ENCODE results near the gene CPT2. TPM values are rescaled to one million over a fixed set of nuclear protein-coding genes. Genes with fewer than 3 reads are reported as not detected.

Gene CPT2
- total RNA-seq, 2 experiments from 2014 or later = 13.9 to 14.9 TPM

- peaks cover 25% of the 10 kb centered on the region for H3K9me3 Mint-ChIP-seq
- H3K27ac Mint-ChIP-seq = no peak overlapping the region
- POLR2A ChIA-PET = no interaction called here
- peaks cover 79% of the 10 kb centered on the region for H3K36me3 Mint-ChIP-seq (ENCODE audit: low read depth)
- no peaks in the 10 kb centered on the region for H3K27me3 Mint-ChIP-seq
- DNase-seq = no peak
- CTCF ChIA-PET = no interaction called here
- H3K4me3 Mint-ChIP-seq = no peak overlapping the region
- H3K4me1 Mint-ChIP-seq = no peaks in the 10 kb centered on the region
Measured at GRCh38 chr1:53206735-53207379, 10.2 kb downstream of the CPT2 start.

GRCh38 chr1:53207726-53208125, 11.1 kb downstream of the CPT2 start:
- H3K27ac Mint-ChIP-seq = no peak overlapping the region
- peaks cover 83% of the 10 kb centered on the region for H3K36me3 Mint-ChIP-seq (ENCODE audit: low read depth)
- DNase-seq = no peak
- H3K27me3 Mint-ChIP-seq = no peaks in the 10 kb centered on the region
- ChIA-PET POLR2A (interaction anchor here (0.7 to 1.1 kb wide), 2 partner anchors 10 to 12 kb away, joined by 3 read pairs; no protein-coding TSS in a partner anchor), CTCF (no interaction called here)
- H3K9me3 Mint-ChIP-seq = peaks cover 25% of the 10 kb centered on the region
- no peak overlapping the region for H3K4me3 Mint-ChIP-seq
- no peaks in the 10 kb centered on the region for H3K4me1 Mint-ChIP-seq

- Mint-ChIP-seq H3K27ac (no peak overlapping the region), H3K9me3 (peaks cover 13% of the 10 kb centered on the region)
- CTCF ChIA-PET = no interaction called here
Measured at GRCh38 chr1:53210352-53210751, 13.7 kb downstream of the CPT2 start.

GRCh38 chr1:53210954-53211353, 14.3 kb downstream of the CPT2 start:
- Mint-ChIP-seq H3K27ac (no peak overlapping the region), H3K36me3 (ENCODE audit: low read depth) (peaks cover 67% of the 10 kb centered on the region), H3K27me3 (no peaks in the 10 kb centered on the region), H3K4me1 (no peaks in the 10 kb centered on the region), H3K9me3 (peaks cover 12% of the 10 kb centered on the region), H3K4me3 (no peak overlapping the region)
- ChIA-PET POLR2A (interaction anchor here (1.3 kb wide), 1 partner anchor 12 kb away, joined by 3 read pairs; no protein-coding TSS in a partner anchor), CTCF (no interaction called here)
- DNase-seq = no peak

More at GRCh38 chr1:53210352-53210751, 13.7 kb downstream of the CPT2 start:
- DNase-seq = no peak
- no peaks in the 10 kb centered on the region for H3K27me3 Mint-ChIP-seq
- H3K4me1 Mint-ChIP-seq = no peaks in the 10 kb centered on the region
- peaks cover 71% of the 10 kb centered on the region for H3K36me3 Mint-ChIP-seq (ENCODE audit: low read depth)
- POLR2A ChIA-PET = interaction anchor here (1.3 kb wide), 1 partner anchor 11 kb away, joined by 3 read pairs; no protein-coding TSS in a partner anchor
- no peak overlapping the region for H3K4me3 Mint-ChIP-seq

GRCh38 chr1:53214376-53214940, 17.8 kb downstream of the CPT2 start:
- Mint-ChIP-seq H3K27me3 (no peaks in the 10 kb centered on the region), H3K27ac (no peak overlapping the region), H3K9me3 (no peaks in the 10 kb centered on the region), H3K36me3 (ENCODE audit: low read depth) (peaks cover 47% of the 10 kb centered on the region), H3K4me1 (peaks cover 15% of the 10 kb centered on the region), H3K4me3 (no peak overlapping the region)
- no peak for DNase-seq
- POLR2A ChIA-PET = interaction anchor here (1.7 kb wide), 1 partner anchor 18 kb away, joined by 5 read pairs; no protein-coding TSS in a partner anchor
- CTCF ChIA-PET = interaction anchor here (0.6 kb wide), 1 partner anchor 792 kb away, joined by 5 read pairs; no protein-coding TSS in a partner anchor

GRCh38 chr1:53218201-53218600, 21.6 kb downstream of the CPT2 start:
- POLR2A ChIA-PET = interaction anchor here (3.2 kb wide), 1 partner anchor 109 kb away, joined by 11 read pairs; no protein-coding TSS in a partner anchor
- no peak overlapping the region for H3K4me3 Mint-ChIP-seq
- no peak for DNase-seq
- CTCF ChIA-PET = no interaction called here
- no peaks in the 10 kb centered on the region for H3K27me3 Mint-ChIP-seq
- no peaks in the 10 kb centered on the region for H3K9me3 Mint-ChIP-seq
- no peak overlapping the region for H3K27ac Mint-ChIP-seq
- peaks cover 29% of the 10 kb centered on the region for H3K4me1 Mint-ChIP-seq
- peaks cover 22% of the 10 kb centered on the region for H3K36me3 Mint-ChIP-seq (ENCODE audit: low read depth)

GRCh38 chr1:53219711-53220110, 23.1 kb downstream of the CPT2 start:
- H3K4me1 Mint-ChIP-seq = peaks cover 29% of the 10 kb centered on the region
- ChIA-PET CTCF (interaction anchor here (1.4 to 1.5 kb wide), 2 partner anchors 24 to 39 kb away, joined by 3 to 4 read pairs; no protein-coding TSS in a partner anchor), POLR2A (interaction anchor here (1.0 to 4.0 kb wide), 7 partner anchors 9 to 107 kb away, joined by 3 to 38 read pairs (median 11); partner anchors contain the start of genes CPT2 and MAGOH)
- H3K4me3 Mint-ChIP-seq = peak overlapping the region; percentile 89
- H3K27me3 Mint-ChIP-seq = no peaks in the 10 kb centered on the region
- no peaks in the 10 kb centered on the region for H3K9me3 Mint-ChIP-seq
- peak overlapping the region; percentile 92 for H3K27ac Mint-ChIP-seq
- DNase-seq = no peak
- H3K36me3 Mint-ChIP-seq (ENCODE audit: low read depth) = peaks cover 11% of the 10 kb centered on the region

- H3K36me3 Mint-ChIP-seq (ENCODE audit: low read depth) = peaks cover 11% of the 10 kb centered on the region
- ChIA-PET POLR2A (interaction anchor here (1.0 to 4.0 kb wide), 7 partner anchors 9 to 106 kb away, joined by 3 to 38 read pairs (median 11); partner anchors contain the start of genes CPT2 and MAGOH), CTCF (interaction anchor here (1.0 to 1.5 kb wide), 3 partner anchors 21 to 40 kb away, joined by 3 to 4 read pairs (median 3); no protein-coding TSS in a partner anchor)
- peak within 1 kb of the TSS; percentile 89 for H3K4me3 Mint-ChIP-seq
- H3K9me3 Mint-ChIP-seq = no peaks in the 10 kb centered on the region
- H3K27me3 Mint-ChIP-seq = no peaks in the 10 kb centered on the region
- H3K27ac Mint-ChIP-seq = peak within 1 kb of the TSS; percentile 92
- DNase-seq = peak; percentile 94
- peaks cover 29% of the 10 kb centered on the region for H3K4me1 Mint-ChIP-seq
Measured at GRCh38 chr1:53220171-53220961, 23.7 kb downstream of the CPT2 start, which contains the start of gene CZIB. TSS of gene CZIB (minus strand) at chr1:53220634. CDS start at chr1:53220575, 59 bp downstream.

- Mint-ChIP-seq H3K9me3 (no peaks in the 10 kb centered on the region), H3K27ac (peak overlapping the region; percentile 92), H3K36me3 (ENCODE audit: low read depth) (peaks cover 11% of the 10 kb centered on the region), H3K4me1 (peaks cover 29% of the 10 kb centered on the region), H3K4me3 (peak overlapping the region; percentile 89), H3K27me3 (no peaks in the 10 kb centered on the region)
- CTCF ChIA-PET = interaction anchor here (1.0 kb wide), 1 partner anchor 22 kb away, joined by 3 read pairs; no protein-coding TSS in a partner anchor
- POLR2A ChIA-PET = interaction anchor here (1.3 to 4.0 kb wide), 5 partner anchors 12 to 106 kb away, joined by 6 to 38 read pairs (median 13); partner anchors contain the start of genes CPT2 and MAGOH
- no peak for DNase-seq
Measured at GRCh38 chr1:53220962-53221286, 24.3 kb downstream of the CPT2 start.

- DNase-seq = no peak
- Mint-ChIP-seq H3K9me3 (no peaks in the 10 kb centered on the region), H3K27ac (peak overlapping the region; percentile 92), H3K4me3 (peak overlapping the region; percentile 94), H3K4me1 (peaks cover 32% of the 10 kb centered on the region), H3K27me3 (no peaks in the 10 kb centered on the region), H3K36me3 (ENCODE audit: low read depth) (peaks cover 42% of the 10 kb centered on the region)
- POLR2A ChIA-PET = interaction anchor here (1.0 to 5.6 kb wide), 3 partner anchors 10 to 39 kb away, joined by 3 to 38 read pairs (median 4); partner anchors contain the start of gene CZIB
- CTCF ChIA-PET = interaction anchor here (0.7 to 1.3 kb wide), 3 partner anchors 51 to 159 kb away, joined by 3 read pairs; no protein-coding TSS in a partner anchor
Measured at GRCh38 chr1:53237638-53238037, 41.0 kb downstream of the CPT2 start.

GRCh38 chr1:53238197-53239155, 41.9 kb downstream of the CPT2 start, which contains the start of gene MAGOH:
TSS of gene MAGOH (minus strand) at chr1:53238518. CDS start at chr1:53238448, 70 bp downstream.
- ChIA-PET CTCF (interaction anchor here (1.3 kb wide), 1 partner anchor 56 kb away, joined by 3 read pairs; no protein-coding TSS in a partner anchor), POLR2A (interaction anchor here (1.0 to 5.6 kb wide), 3 partner anchors 10 to 39 kb away, joined by 3 to 38 read pairs (median 4); partner anchors contain the start of gene CZIB)
- peaks cover 32% of the 10 kb centered on the region for H3K4me1 Mint-ChIP-seq
- H3K4me3 Mint-ChIP-seq = peak within 1 kb of the TSS; percentile 94
- H3K9me3 Mint-ChIP-seq = no peaks in the 10 kb centered on the region
- H3K27me3 Mint-ChIP-seq = no peaks in the 10 kb centered on the region
- peaks cover 35% of the 10 kb centered on the region for H3K36me3 Mint-ChIP-seq (ENCODE audit: low read depth)
- peak; percentile 96 for DNase-seq
- H3K27ac Mint-ChIP-seq = peak within 1 kb of the TSS; percentile 92
